ENCODE measurements around the gene TYW5.

GRCh38 chr2:199997296-199997695 is 42.0 kb upstream of the TYW5 start:
- TF ChIP-seq CTCF (optimal IDR thresholded peaks at IDR 0.05 in 1 of 3, IDR thresholded peaks at IDR 0.05 in 1 of 3, conservative IDR thresholded peaks at IDR 0.05 in 1 of 3; ENCODE audit: extremely low read depth in 1 of 3, insufficient read depth in 2 of 3, low read length in 3 of 3) (no peak), EZH2 (IDR thresholded peaks at IDR 0.05; ENCODE audit: low read length) (no peak)

All from keratinocyte (primary cell).